HUES6 (cell line): ENCODE data around the gene BMP2K.

ENCODE experiments used
- H3K27ac ChIP-seq: 2 replicates; pipeline ENCODE4 v1.7.0; 2013; ENCODE audit warnings: low read depth, mild to moderate bottlenecking, low read length, inconsistent platforms
- H3K27me3 ChIP-seq: 2 replicates; pipeline ENCODE4 v1.6.1; 2013; ENCODE audit warnings: low read length; ENCODE audit not compliant: control insufficient read depth, insufficient read depth
- H3K36me3 ChIP-seq: 2 replicates; pipeline ENCODE4 v1.6.1; 2013; ENCODE audit warnings: low read length; ENCODE audit not compliant: control insufficient read depth, insufficient read depth
- H3K4me1 ChIP-seq: 2 replicates; pipeline ENCODE4 v1.6.1; 2013; ENCODE audit warnings: low read length; ENCODE audit not compliant: control insufficient read depth, insufficient read depth
- H3K4me3 ChIP-seq: 2 replicates; pipeline ENCODE4 v1.5.1; 2013; ENCODE audit warnings: low read depth, low read length
- H3K9ac ChIP-seq: one replicate; pipeline ENCODE4 v1.6.1; 2013; ENCODE audit warnings: mild to moderate bottlenecking, low read length
- H3K9me3 ChIP-seq: 2 replicates; pipeline ENCODE4 v1.6.1; 2013; ENCODE audit warnings: low read depth, low read length; ENCODE audit not compliant: control insufficient read depth, insufficient read depth

The BMP2K gene

DNA sequence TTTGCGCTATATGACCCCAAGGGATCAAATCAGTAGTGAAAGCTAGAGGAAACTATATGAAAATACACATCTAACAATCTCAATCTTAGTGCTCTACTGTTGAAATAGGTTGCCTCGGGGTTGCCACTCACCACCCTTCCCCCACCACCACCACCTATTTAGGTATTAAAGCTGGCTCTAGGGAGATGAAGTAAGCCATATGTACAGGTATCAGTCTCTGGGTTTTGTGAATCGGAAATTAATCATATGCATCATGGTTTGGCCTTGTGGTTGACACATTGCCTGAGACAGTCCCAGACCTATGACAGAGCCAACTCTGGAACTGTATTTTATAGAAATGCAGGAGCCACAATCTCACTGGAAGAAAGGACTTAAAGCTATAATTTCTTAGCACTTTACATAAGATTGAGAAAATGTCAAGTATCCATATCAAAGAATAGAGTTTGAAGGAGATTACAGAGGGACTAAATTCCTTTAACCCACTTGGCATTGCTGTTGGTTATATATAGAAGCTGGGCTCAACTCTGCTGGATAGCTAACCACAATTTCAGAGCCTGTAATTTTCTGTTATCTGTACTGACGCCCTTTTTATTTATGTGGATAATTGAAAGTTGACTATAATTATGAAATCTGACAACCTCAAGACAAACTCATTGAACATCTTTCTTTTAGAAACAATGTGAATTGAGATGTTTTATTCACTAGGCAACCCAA is 26.7 kb upstream of the BMP2K start:
- Histone ChIP-seq H3K27ac (no peak overlapping the region), H3K4me1 (no peaks in the 10 kb centered on the region), H3K27me3 (no peaks in the 10 kb centered on the region), H3K9ac (no peak overlapping the region), H3K9me3 (no peaks in the 10 kb centered on the region), H3K36me3 (no peaks in the 10 kb centered on the region), H3K4me3 (no peak overlapping the region)

DNA sequence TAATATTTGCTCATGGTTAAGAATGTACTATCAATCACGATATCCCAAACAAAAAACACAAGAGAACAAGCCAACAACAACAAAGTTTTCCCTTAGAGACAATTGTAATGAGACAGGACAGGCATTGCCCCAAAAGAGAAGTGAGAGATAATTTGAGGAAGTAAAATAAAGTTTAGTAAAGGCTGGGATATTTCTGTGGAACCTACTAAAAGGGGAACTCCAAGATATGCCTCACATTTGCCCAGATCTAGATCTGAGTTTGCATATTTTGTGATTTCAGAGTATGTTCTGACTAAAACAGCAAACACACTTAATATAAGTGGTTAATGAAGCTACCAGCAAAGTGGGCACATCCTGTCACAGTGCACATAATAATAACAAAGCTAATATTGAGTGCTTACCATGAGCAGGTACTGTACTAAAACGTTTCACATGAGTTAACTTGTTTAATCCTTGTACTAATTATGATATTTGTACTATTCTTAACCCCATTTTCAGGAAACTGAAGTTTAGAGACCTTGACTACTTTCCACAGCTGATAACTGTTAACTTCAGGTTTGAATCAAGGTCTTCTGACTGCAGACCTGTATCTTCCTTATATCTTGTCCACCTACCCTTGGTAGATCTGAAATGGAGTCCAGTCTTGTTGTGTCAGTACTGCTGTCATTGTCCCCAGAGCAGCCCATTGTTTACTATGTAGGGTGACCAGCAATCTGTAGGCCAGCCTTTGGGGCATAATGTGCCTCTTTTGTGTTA is 26.0 kb upstream of the BMP2K start:
- H3K9me3 ChIP-seq: no peaks in the 10 kb centered on the region
- no peaks in the 10 kb centered on the region for H3K4me1 ChIP-seq
- H3K27ac ChIP-seq: no peak overlapping the region
- H3K9ac ChIP-seq: no peak overlapping the region
- no peaks in the 10 kb centered on the region for H3K27me3 ChIP-seq
- no peaks in the 10 kb centered on the region for H3K36me3 ChIP-seq
- no peak overlapping the region for H3K4me3 ChIP-seq

DNA sequence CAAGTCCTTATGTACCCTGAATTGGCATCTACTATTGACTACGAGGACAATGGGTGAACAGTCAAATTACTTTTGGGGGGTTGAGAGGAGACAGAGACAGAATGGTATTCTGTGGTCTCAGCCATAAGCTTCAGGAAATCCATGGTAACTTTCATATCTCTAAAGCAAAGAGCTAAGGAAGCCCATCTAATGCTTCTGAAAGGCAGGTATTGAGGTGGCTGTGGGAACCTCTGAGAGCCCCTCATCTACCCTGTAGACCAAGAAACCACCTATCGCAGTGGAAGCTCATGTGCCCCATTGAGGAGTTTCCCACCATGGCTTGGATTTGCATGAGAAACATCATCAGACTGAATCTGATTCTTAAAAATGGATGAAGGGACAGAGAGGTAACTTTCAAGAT is 23.1 kb upstream of the BMP2K start:
- Histone ChIP-seq H3K9me3 (no peaks in the 10 kb centered on the region), H3K9ac (no peak overlapping the region), H3K27me3 (no peaks in the 10 kb centered on the region), H3K36me3 (no peaks in the 10 kb centered on the region), H3K27ac (no peak overlapping the region), H3K4me3 (no peak overlapping the region), H3K4me1 (no peaks in the 10 kb centered on the region)

DNA sequence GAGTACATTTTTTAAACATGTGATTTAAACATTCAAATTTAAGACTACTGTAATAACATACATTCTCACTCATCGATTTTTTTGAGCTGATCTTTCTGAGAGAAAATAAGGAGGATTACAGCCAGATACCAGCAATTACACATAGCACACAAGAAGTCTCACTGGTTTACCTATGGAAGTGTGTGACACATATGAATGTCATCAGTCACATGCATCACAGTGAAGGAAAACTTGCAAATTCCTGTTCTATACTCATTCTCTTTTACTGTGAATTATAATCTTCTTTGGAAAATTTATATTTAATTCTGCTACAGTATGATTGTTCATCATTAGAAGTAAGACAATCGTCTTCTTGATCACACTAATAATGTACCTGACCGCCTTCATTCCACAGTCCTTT is 21.3 kb upstream of the BMP2K start:
- Histone ChIP-seq H3K4me1 (no peaks in the 10 kb centered on the region), H3K27ac (no peak overlapping the region), H3K9ac (no peak overlapping the region), H3K4me3 (no peak overlapping the region), H3K9me3 (no peaks in the 10 kb centered on the region), H3K36me3 (no peaks in the 10 kb centered on the region), H3K27me3 (no peaks in the 10 kb centered on the region)

DNA sequence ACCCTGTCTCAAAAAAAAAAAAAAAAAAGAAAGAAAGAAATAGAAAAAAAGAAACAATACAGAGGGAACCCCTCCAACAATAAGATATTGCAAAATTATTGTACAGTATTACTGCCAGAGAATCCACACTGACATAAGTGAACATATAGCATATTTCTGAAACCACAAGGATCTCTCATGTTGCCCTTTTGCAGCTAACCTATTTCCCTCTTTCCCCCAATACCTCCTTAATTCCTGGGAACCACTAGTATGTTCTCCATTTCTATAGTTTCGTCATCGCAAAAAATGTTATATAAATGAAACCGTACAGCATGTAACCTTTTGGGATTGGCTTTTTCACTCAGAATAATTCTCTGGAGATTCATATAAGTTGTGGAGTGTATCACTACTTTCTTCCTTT is 20.0 kb upstream of the BMP2K start:
- no peaks in the 10 kb centered on the region for H3K27me3 ChIP-seq
- H3K4me3 ChIP-seq: no peak overlapping the region
- H3K4me1 ChIP-seq: no peaks in the 10 kb centered on the region
- no peak overlapping the region for H3K27ac ChIP-seq
- H3K9me3 ChIP-seq: no peaks in the 10 kb centered on the region
- H3K9ac ChIP-seq: no peak overlapping the region
- H3K36me3 ChIP-seq: no peaks in the 10 kb centered on the region

DNA sequence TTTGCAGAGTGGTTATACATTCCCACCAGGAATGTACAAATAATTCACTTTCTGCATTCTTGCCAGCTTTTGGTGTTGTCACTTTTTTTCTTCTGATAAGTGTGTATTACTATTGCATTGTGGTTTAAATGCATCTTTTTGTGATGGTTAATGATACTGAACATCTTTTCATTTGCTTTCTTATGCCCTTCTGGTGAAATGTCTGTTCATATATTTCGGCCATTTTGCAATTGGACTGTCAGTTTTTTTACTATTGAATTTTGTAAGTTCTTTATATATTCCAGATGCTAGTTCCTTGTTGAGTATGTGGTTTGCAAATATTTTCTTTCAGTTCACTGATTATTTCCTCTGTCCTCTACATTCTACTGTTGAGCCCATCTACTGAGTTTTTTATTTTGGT is 19.4 kb upstream of the BMP2K start:
- H3K9me3 ChIP-seq: no peaks in the 10 kb centered on the region
- H3K27me3 ChIP-seq: no peaks in the 10 kb centered on the region
- no peak overlapping the region for H3K27ac ChIP-seq
- no peak overlapping the region for H3K4me3 ChIP-seq
- no peaks in the 10 kb centered on the region for H3K4me1 ChIP-seq
- no peak overlapping the region for H3K9ac ChIP-seq
- H3K36me3 ChIP-seq: no peaks in the 10 kb centered on the region

DNA sequence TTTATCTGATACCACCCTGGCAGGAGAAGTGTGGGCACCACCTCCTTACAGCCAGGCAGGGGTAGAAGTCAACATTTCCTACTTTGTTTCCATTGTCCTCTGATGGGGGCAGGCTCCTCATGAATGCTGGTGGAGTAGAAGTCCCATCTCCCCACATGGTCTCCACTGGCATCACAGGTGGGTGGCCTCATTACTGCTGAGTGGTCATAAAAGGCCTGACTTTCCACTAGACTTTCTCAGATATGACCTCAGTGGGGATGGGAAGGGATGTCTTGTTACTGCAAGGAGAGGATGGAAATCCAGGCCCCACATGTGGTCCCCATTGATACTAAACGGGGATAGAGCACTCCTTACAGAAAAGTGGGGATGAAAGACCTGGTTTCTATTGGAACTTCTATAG is 18.6 kb upstream of the BMP2K start:
- Histone ChIP-seq H3K4me3 (no peak overlapping the region), H3K27ac (no peak overlapping the region), H3K36me3 (no peaks in the 10 kb centered on the region), H3K27me3 (no peaks in the 10 kb centered on the region), H3K4me1 (no peaks in the 10 kb centered on the region), H3K9ac (no peak overlapping the region), H3K9me3 (no peaks in the 10 kb centered on the region)

DNA sequence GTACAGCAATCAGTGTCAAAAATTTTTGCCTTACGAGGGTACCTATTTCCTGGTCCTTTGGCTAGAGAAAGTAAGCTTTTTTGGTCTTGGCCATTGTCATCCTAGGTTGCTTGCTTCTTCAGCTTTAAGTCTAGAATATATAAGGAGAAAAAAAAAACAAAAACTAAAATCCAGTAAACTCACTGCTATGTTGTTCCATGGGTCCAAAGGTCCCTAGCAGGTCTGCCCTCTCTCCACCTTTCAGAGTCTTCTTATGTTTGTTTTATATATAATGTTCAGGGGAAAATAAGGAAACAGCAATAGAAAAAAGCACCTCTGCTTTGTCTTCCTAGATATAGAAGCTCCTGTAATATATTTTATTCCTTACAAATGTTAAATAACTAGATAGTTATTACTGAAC is 18.1 kb upstream of the BMP2K start:
- H3K27me3 ChIP-seq: no peaks in the 10 kb centered on the region
- no peak overlapping the region for H3K4me3 ChIP-seq
- no peaks in the 10 kb centered on the region for H3K36me3 ChIP-seq
- H3K27ac ChIP-seq: no peak overlapping the region
- no peak overlapping the region for H3K9ac ChIP-seq
- H3K9me3 ChIP-seq: no peaks in the 10 kb centered on the region
- H3K4me1 ChIP-seq: no peaks in the 10 kb centered on the region

DNA sequence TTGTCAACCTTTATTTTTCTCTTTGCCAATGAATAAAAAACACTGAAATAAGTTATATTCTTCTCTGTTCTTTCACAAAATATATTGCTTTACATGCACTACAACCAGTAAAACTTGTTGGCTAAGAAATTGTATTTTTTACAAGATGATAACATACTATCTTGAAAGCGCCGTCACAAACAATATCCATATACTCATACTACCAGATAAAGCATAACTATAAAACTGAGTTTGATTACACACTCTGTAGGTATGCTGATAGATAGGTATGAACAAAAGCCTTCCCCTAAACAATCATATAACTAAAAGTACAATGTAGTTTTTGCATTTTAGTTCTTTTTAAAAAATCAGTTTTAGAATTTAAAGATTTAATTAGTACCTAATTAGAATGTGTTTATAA is 13.6 kb upstream of the BMP2K start:
- Histone ChIP-seq H3K27me3 (no peaks in the 10 kb centered on the region), H3K9me3 (no peaks in the 10 kb centered on the region), H3K9ac (no peak overlapping the region), H3K27ac (no peak overlapping the region), H3K36me3 (no peaks in the 10 kb centered on the region), H3K4me1 (peaks cover 9% of the 10 kb centered on the region; the same call in 1 of the 2 replicates), H3K4me3 (no peak overlapping the region)

DNA sequence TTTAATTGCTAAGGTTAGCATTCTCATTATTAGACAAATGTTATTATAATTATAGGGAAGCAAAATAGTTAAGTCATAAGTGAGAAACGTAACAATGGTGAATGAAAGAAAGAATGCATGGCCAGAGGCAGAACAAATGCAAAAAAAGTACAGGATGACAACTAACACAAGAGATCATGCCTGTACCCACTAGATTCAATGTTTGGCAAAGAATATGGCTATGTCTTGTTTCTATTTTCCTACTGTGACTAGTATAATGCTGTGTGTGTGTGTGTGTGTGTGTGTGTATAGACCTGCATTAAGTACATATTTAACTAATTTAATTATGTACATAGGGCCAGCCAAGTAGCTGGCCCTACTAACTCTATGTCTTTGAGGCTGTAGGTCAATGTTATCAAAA is 12.9 kb upstream of the BMP2K start:
- Histone ChIP-seq H3K4me3 (no peak overlapping the region), H3K27me3 (no peaks in the 10 kb centered on the region), H3K9me3 (no peaks in the 10 kb centered on the region), H3K9ac (no peak overlapping the region), H3K27ac (no peak overlapping the region), H3K4me1 (peaks cover 9% of the 10 kb centered on the region; the same call in 1 of the 2 replicates), H3K36me3 (no peaks in the 10 kb centered on the region)

DNA sequence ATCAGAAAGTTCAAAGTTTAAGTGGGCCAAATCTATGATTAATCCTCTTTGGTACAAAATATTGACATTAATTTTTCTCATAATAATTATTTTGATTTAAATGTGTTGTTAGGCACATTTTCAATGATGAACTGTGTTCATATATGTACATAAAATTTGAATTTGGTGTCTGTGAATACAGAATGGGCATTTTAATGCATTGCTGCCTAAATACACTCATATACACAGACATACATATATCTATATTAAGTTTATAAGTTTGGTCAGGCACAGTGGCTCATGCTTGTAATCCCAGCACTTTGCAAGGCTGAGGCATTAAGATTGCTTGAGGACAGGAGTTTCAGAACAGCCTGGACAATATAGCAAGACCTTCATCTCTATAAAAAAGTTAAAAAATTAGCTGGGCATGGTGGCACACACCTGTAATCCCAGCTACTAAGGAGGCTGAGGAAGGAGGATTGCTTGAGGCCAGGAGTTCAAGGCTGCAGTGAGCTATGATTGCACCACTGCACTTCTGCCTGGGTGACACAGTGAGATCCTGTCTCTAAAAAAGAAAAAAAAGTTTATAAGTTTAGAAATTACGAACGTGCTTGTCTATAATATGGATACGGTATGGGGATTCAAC is 12.3 kb upstream of the BMP2K start:
- H3K9ac ChIP-seq: no peak overlapping the region
- H3K36me3 ChIP-seq: no peaks in the 10 kb centered on the region
- no peak overlapping the region for H3K4me3 ChIP-seq
- no peaks in the 10 kb centered on the region for H3K27me3 ChIP-seq
- no peak overlapping the region for H3K27ac ChIP-seq
- H3K9me3 ChIP-seq: no peaks in the 10 kb centered on the region
- peaks cover 9% of the 10 kb centered on the region; the same call in 1 of the 2 replicates for H3K4me1 ChIP-seq
